Raji (cell line): ENCODE results near the gene CCN6.

Experiments used
- POLR2A ChIP-seq: IDR thresholded peaks from 2 replicates; pipeline ENCODE4 v1.6.1; 2011; ENCODE audit warnings: low read depth, low read length, control low read depth; ENCODE audit not compliant: insufficient read depth

CCN6 gene

DNA sequence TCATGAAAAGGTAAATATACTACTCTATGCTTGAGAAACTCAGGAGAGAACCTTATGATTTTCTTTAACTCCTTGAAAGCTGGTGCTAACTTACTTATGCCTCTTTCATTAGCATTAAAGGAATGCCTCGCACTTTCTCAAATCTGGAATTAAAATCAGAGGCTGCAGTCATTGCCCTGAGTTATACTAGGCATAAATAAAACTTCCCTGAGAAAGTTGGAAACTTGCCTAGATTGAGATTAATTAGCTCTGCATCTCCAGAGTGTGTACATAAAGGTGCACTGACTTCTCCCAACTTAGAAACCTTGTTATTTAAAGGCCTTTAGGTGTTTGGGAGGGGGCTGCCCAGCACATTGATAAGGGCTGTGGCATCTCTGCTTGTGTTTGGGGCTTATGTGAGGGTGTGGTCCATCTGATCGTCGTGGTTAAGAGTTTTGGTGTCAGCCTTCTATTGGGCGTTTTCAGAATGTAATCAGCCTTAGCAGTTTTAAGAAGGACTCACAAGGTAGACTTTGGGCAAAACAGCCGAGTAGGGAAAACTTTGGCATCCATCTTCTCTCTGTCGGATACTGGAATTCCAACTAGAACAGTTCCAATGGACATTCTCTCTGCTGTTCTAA lies 32.1 kb upstream of the CCN6 start:
- no peak for TF ChIP-seq POLR2A

DNA sequence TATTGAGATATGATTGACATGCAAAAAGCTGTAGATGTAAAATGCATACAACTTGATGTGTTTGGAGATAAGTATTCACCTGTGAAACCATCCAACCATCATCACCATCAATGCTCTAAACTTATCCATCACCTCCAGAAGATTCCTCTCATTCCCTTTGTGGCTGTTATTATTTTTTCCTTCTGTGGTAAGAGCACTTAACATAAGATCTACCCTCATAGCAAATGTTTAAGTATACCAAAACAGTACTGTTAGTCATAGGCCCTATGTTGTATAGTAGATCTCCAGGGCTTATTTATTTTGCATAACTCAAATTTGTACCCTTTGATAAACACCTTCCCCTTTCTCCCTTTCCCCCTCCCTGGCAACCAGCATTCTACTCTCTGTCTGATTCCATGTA lies 31.2 kb upstream of the CCN6 start:
- no peak for TF ChIP-seq POLR2A

DNA sequence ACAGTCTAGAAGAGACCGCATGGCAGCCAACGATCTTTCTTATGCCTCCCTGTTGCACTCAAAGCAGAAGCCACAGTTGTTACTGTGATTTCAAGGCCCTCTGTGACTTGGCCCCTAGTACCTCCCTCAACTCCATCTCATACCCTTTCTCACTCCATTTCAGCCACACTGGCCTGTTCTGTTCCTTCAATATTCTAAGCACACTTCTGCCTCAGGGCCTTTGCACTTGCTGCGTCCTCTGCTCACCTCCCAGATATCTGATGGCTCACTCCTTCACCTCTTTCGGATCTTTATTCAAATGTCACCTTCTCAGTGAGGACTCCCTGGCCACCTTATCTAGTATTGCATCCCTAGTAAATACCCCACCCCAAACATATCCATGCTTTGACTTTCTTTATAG lies 29.4 kb upstream of the CCN6 start:
- no peak for TF ChIP-seq POLR2A

DNA sequence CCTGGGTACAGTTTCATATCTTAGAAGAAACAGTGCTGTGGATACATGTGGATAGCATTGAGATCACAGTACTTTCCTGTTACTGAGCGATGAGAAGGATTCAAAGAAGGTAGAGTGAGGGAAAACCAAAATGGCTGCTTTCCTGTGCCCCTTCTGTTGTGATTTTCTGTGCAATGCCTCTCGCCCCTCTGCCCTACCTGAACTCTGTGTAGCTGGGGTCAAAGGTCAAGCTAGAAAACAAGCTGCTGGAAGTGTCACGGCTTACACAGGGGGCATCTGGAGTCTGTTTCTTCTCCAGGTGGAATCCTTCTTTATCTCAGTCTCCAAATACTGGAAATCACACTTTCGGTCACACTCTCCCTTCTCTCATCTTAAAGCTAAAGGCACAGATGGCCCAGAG lies 27.0 kb upstream of the CCN6 start:
- TF ChIP-seq POLR2A = no peak

DNA sequence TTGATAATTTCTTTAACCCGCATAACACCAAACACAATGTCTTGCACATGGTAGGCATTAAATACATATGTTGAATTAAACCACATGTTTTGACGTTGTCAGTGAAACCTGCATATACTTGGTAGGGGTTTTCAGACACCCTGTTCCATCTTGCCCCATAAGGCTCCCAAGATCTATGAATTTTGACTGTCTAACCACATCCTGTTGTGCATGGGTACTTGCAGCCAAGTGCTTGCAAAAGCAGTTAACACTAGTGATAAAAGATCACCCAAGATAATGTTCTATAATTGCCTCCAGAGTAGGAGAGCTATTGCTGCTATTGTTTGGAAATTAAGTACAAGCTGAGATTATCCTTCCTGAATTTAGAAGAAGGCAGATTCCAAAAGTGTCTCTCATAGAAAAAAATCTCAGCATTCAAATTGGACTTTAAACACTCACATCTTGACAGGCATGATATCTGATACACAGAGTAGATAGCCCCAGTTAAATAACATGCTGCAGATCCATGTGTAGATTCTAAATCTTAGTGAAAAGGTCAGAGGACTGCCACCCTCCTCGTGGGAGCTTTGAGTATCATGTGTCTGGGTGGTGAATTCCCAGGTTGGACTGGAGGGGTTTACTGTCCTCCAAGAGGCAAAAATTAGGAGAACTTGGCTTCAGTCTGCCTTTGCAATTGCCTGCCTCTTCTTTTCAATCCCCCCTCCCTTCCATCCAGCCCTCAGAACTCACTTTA lies 25.8 kb upstream of the CCN6 start:
- no peak for TF ChIP-seq POLR2A

DNA sequence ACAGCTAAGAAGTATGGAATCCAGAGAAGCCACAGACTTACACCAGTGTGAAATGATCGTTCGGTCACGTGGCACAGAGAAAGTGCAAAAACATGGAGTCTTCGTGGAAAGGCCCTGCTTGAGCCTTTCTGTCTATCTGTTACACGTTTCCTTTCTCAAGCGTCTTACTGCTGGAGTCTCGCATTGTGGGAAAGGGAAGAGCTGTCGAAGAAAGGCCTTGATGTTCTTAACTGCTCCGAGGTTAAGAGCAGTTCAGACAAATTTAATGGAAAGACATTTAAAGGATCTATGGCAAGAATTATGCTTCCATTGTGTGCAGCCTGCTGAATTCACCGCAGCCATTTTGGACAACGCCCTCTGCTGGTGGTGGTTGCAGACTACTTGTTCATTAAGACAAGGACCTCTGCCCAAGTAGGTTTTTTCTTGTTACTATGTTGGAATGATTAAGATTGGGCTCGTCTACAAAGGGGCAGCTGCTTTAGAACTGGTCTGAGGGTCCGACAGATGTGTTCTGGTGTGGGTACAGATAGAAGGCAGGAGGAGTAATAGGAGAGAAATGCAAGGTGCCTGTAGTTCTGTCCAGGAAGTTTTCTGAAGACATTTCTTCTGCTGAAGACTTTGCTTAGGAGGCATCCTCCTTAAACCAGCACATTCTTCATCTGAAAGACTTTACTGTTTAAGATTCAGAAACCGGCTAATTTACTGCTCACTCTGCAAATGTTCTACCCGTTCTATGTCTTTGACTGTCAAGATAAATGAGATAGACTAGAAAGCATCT lies 24.7 kb upstream of the CCN6 start:
- no peak for TF ChIP-seq POLR2A

DNA sequence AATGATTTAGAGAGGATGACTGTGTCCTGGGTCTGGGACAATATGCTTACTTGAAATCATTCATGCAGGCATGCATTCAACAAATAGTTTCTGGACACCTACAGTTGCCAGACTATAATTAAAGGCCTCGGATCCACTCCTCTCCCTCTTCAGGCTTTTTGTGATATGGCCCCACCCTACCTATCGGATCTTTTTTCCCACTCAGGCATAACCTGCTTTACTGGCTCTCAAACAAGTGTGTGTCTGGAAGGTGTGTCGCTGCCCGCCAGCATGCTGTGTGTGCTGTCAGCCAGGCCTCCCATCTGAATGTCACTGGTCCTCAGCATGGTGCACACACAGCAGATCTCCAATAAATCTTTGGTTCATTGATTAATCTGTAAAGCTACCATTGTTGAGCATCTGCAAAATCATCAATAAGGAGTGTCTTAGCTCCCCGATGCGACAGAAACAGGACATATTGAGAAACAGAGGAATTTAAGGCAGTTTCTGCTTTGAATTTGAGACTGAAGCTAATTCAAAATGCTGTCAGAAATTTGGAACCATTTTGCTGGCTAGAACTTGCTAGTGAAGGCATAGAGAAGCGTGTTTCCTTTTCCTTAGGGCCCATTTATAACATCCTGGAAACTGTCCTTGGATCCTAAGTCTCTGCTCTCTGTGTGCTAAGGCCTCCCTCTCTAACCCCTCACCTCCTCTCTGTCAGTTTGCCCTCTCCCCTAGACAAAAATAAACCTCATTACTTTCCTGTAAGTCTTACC lies 23.5 kb upstream of the CCN6 start:
- TF ChIP-seq POLR2A = no peak

DNA sequence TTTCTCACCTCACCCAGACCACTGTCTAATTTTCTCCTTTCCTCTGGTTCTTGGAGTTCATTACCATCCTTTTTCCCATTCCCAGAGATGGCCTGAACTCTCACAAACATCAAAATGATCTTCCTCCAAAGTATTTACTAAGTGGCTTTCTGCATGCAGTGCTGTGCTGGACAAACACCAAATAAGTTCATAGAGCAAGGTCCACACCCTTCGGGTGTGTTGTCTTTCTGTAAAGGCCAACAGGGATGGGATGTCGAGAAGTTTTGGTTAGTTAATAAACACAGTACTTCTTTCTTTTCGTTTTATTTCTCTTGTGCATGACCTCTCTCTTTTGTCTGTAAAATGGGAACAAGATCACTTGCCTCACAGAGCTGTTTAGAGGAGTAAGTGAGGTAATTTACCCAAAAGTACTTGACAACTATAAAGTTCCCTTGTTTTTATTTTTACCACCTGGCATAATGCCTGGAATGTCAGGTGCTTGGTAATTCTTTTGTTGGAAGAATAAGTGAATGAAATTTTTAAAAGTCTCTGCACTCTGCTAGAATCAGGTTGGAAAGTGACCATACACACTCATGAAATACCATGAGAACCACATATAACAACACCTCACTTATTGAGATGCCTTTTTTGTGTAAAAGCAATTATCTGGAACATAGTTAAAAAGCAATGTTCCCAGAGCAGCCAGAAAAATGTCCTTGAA lies 22.8 kb upstream of the CCN6 start:
- TF ChIP-seq POLR2A = no peak

DNA sequence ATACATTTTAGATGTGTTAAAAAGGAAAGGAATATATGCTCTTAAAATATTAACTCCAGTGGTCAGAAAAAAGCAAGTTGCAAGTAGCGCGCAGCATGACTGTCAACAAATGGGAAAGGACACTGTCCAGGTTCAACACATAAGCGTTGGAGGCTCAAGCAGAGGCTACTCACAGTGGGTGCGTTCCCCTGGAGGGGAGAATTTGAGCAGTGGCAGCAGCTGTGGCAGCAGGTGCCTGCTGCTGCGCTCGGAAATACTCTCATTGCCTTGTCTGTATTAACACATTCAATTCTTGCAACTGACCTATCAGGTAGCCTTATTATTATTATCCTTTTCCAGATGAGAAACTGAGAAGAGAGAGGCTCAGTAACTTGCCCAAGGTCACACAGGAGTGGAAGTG lies 21.9 kb upstream of the CCN6 start:
- no peak for TF ChIP-seq POLR2A

DNA sequence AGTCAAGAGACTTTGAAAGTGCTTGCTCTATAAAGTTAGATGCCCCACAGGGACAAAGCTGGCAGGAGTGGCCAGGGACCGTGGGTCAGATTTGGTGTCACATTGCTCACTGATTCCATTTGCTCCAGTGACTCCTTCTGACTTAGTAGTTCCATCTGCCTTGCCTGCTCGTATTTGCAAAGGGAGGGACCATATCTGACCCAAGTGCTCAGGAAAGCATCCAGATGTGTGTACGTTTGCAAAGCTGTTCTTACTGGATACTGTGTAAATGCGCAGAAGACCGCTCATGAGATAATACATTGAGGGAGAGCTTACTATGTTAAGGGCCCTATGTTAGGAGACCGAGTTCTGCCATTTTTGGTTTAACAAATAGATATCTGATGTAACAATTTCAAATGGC lies 21.2 kb upstream of the CCN6 start:
- no peak for TF ChIP-seq POLR2A

DNA sequence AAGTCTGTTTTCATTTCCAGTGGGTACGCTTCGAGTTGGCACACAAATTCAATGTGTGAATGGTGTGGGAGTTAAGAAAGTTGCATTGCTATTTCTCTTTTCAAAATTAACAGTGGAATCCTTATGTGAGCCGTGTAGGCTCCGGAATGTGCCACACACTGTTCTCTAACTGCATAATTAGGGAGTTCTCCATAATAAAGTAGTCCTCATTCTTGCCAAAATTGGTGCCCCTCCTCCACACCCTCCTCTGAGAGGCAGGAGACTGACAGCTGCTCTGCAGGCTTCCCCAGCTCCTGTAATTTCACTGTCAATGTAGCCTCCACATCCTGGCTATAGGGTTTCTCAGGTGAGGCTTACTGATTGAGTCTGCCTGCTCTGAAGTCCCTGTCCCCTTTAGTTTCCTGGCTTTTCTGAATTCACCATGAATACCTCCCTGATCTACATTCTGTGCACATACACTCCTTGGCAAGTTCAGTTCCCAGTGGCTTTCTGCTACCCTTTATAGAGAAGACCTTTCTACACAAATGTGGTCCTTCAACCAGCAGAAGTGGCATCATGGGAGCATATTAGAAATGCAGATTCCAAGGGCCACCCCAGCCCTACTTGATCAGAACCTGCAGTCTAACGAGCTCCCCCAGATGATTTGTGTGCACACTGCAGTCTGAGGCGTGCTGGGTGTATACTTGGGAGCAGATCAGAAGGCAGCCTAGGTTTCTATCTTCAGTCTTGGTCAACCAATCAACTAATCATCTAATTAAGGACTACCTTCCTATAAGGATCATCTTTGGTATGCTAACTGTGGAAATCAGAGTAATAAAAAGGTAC lies 19.9 kb upstream of the CCN6 start:
- TF ChIP-seq POLR2A = no peak

DNA sequence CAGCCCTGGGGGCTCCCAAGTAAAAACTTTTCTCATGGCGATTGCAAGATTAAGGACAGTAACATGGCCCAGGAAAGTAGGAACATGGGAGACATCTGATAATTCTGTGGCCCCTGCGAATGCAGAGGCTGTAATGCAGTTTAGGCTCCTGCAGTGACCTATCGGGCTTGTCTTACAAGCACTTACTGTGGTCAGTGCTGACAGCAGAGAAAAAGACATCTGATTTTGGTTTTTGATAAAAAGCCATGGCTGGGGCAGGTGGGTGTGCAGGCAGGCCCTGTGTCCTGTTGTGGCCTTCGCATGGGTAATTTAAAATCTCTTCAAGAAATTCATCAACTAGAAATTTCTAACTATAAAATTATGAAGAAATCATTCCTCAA lies 19.3 kb upstream of the CCN6 start:
- no peak for TF ChIP-seq POLR2A

DNA sequence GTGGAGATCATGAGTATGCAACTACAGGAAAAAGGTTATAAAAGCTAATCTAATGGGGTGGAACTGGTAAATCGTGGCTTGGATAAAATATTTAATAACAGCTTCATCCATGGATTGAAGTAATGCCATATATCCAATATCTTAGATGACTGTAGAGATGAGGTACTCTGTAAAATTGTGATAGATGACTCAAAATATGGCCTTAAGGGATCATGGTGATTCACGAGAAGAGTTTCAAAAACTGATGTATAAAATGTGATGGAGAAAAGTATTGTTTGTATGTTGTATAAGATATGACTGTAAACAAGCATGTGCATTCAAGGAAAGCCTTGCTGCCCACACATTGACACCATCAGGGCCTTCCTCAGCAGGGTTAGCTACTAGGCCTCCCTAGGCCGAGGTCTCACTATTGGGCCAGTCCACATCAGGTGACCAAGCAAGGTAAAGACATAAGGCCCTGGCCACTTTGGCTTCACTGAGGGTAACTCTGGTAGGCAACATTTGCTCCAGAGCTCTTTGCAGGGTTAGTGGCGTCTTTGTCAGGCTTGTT lies 17.7 kb upstream of the CCN6 start:
- TF ChIP-seq POLR2A = no peak

DNA sequence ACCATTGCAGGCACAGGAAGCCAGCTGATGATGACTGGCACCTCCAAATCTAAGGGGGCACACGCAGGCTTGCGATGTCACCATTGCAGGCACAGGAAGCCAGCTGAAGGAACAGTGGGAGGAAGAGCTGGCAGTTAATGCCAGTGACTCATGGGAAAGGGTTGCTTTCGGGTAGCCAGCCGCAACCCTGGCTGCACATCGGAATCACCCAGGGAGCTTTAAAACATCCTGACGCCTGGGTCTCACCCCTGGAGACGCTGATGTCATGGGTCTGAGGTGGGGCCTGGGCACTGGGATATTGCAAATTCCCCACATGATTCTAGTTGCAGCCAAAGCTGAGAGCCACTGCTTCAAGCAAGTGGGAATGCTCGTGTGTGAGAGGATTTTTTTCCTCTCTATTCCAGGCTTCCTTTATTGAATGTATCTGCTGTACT lies 16.1 kb upstream of the CCN6 start:
- no peak for TF ChIP-seq POLR2A
